VCaP (cell line): ENCODE results near the gene UBE2F.

Experiments used
- H3K27ac ChIP-seq: fragments of 450-650 bp; 2 replicates; pipeline ENCODE4 v1.5.1; 2017
- CTCF ChIP-seq: fragments of 450-650 bp; conservative IDR thresholded peaks from 2 replicates; pipeline ENCODE4 v1.5.1; 2017; ENCODE audit warnings: mild to moderate bottlenecking, moderate library complexity

Gene UBE2F

GRCh38 chr2:238009563-238009962 is 42.7 kb downstream of the UBE2F start:
- TF ChIP-seq CTCF = no peak
- H3K27ac ChIP-seq = peak overlapping the region; percentile 29

- TF ChIP-seq CTCF = no peak
- H3K27ac ChIP-seq = peak overlapping the region; percentile 29
Observed at GRCh38 chr2:238010572-238010971, 43.8 kb downstream of the UBE2F start.

- no peak overlapping the region for H3K27ac ChIP-seq
- TF ChIP-seq CTCF = no peak
Observed at GRCh38 chr2:238013806-238014205, 47.0 kb downstream of the UBE2F start.

GRCh38 chr2:238015705-238016104 is 48.9 kb downstream of the UBE2F start:
- peak; percentile 35 for TF ChIP-seq CTCF

GRCh38 chr2:238016526-238016925 is 49.7 kb downstream of the UBE2F start:
- no peak overlapping the region for H3K27ac ChIP-seq
- TF ChIP-seq CTCF = no peak

More at GRCh38 chr2:238015705-238016104, 48.9 kb downstream of the UBE2F start:
- H3K27ac ChIP-seq = no peak overlapping the region

GRCh38 chr2:238019962-238020361 is 53.1 kb downstream of the UBE2F start:
- no peak for TF ChIP-seq CTCF
- H3K27ac ChIP-seq = no peak overlapping the region

GRCh38 chr2:238020816-238021215 is 54.0 kb downstream of the UBE2F start:
- no peak for TF ChIP-seq CTCF
- no peak overlapping the region for H3K27ac ChIP-seq

GRCh38 chr2:238021327-238021726 is 54.5 kb downstream of the UBE2F start:
- no peak overlapping the region for H3K27ac ChIP-seq
- TF ChIP-seq CTCF = no peak
